ENCODE results near the gene ENTR1. TPM values are rescaled to one million over a fixed set of nuclear protein-coding genes. Genes with fewer than 3 reads are reported as not detected.

Gene ENTR1
- total RNA-seq, 1 donor from 2014 or later, result 34.9 TPM

DNA sequence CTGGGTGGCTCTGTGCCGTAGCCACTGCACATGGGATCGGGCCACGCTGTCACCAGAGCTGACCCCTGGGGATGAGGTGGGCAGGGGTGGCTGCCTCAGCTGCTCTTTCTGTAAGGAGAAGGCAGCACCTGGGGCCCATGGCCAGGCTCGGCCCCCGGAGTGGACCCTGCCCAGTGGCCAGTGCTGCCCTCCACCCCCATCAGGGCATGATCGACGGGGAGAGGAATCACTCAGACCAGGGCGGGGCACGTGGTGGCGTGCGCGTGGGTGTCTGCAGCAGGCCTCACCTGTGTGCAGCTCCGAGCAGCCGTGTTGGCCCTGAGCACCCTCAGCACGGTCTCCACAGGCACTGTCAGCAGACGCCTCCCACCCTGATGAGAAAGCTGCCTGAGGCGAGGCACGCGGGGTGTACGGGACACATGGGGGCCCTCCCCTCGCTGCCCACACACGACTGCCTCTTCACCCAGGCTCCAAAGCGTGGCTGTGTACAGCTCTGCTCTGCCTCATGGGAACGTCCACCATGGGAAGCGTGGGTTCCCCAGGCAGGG lies 28.4 kb downstream of the ENTR1 start:
- Histone ChIP-seq H3K36me3 (peaks cover 3% of the 10 kb centered on the region), H3K4me1 (no peaks in the 10 kb centered on the region), H3K4me2 (no peak overlapping the region), H3K79me2 (ENCODE audit: low read depth) (no peaks in the 10 kb centered on the region), H3K9ac (no peak overlapping the region), H4K20me1 (ENCODE audit: low read depth) (no peaks in the 10 kb centered on the region), H3K27me3 (no peaks in the 10 kb centered on the region), H3K4me3 (no peak overlapping the region), H3F3A (ENCODE audit: low read depth) (no peaks in the 10 kb centered on the region), H3K9me3 (ENCODE audit: low read depth) (no peaks in the 10 kb centered on the region), H3K27ac (no peak overlapping the region), H2AFZ (replicated peaks) (no peak overlapping the region)
- Mint-ChIP-seq H3K36me3 (peaks cover 9% of the 10 kb centered on the region), H3K9me3 (no peaks in the 10 kb centered on the region), H3K27me3 (ENCODE audit: insufficient read depth, low read depth) (peaks cover 2% of the 10 kb centered on the region), H3K4me3 (no peak overlapping the region), H3K27ac (no peak overlapping the region), H3K4me1 (no peaks in the 10 kb centered on the region)
- TF ChIP-seq, protein P1, sequence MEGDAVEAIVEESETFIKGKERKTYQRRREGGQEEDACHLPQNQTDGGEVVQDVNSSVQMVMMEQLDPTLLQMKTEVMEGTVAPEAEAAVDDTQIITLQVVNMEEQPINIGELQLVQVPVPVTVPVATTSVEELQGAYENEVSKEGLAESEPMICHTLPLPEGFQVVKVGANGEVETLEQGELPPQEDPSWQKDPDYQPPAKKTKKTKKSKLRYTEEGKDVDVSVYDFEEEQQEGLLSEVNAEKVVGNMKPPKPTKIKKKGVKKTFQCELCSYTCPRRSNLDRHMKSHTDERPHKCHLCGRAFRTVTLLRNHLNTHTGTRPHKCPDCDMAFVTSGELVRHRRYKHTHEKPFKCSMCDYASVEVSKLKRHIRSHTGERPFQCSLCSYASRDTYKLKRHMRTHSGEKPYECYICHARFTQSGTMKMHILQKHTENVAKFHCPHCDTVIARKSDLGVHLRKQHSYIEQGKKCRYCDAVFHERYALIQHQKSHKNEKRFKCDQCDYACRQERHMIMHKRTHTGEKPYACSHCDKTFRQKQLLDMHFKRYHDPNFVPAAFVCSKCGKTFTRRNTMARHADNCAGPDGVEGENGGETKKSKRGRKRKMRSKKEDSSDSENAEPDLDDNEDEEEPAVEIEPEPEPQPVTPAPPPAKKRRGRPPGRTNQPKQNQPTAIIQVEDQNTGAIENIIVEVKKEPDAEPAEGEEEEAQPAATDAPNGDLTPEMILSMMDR (IDR thresholded peaks at IDR 0.05), result no peak
- no peak for TF ChIP-seq EZH2phosphoT487 (IDR thresholded peaks at IDR 0.05)
- TF ChIP-seq EZH2 (IDR thresholded peaks at IDR 0.05), result no peak
- no peak for DNase-seq (ENCODE audit: low spot score)

DNA sequence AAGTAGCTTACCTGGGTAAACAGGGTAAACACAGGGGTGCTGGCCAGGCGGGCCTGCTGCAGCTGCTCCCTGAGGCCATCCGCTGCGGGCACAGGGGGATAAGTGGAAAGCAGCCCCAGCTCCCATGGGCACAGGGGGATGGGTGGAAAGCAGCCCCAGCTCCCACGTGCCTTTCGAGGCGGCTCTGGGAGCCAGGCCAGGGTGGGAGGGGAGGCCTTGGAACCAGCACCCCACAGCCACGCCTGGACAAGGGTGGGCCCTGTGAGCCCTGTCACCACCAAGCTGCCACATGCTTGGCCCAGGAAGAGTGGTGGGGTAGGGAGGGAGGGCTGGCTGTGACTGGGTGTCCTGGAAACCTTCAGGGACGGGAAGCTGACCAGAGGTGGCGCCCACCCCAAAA lies 29.1 kb downstream of the ENTR1 start:
- DNase-seq (ENCODE audit: low spot score), result no peak
- Histone ChIP-seq H3K79me2 (ENCODE audit: low read depth) (no peaks in the 10 kb centered on the region), H3K36me3 (peaks cover 3% of the 10 kb centered on the region), H4K20me1 (ENCODE audit: low read depth) (no peaks in the 10 kb centered on the region), H2AFZ (replicated peaks) (no peak overlapping the region), H3F3A (ENCODE audit: low read depth) (no peaks in the 10 kb centered on the region), H3K27me3 (no peaks in the 10 kb centered on the region), H3K4me1 (no peaks in the 10 kb centered on the region), H3K27ac (no peak overlapping the region), H3K9ac (no peak overlapping the region), H3K9me3 (ENCODE audit: low read depth) (no peaks in the 10 kb centered on the region), H3K4me2 (no peak overlapping the region), H3K4me3 (no peak overlapping the region)
- H3K36me3 Mint-ChIP-seq, result peaks cover 9% of the 10 kb centered on the region
- peaks cover 2% of the 10 kb centered on the region for H3K27me3 Mint-ChIP-seq (ENCODE audit: insufficient read depth, low read depth)
- no peak overlapping the region for H3K27ac Mint-ChIP-seq
- no peaks in the 10 kb centered on the region for H3K9me3 Mint-ChIP-seq
- no peak overlapping the region for H3K4me3 Mint-ChIP-seq
- no peaks in the 10 kb centered on the region for H3K4me1 Mint-ChIP-seq
- TF ChIP-seq, protein P1 (IDR thresholded peaks at IDR 0.05), result no peak
- TF ChIP-seq EZH2phosphoT487 (IDR thresholded peaks at IDR 0.05) (no peak), EZH2 (IDR thresholded peaks at IDR 0.05) (no peak)

DNA sequence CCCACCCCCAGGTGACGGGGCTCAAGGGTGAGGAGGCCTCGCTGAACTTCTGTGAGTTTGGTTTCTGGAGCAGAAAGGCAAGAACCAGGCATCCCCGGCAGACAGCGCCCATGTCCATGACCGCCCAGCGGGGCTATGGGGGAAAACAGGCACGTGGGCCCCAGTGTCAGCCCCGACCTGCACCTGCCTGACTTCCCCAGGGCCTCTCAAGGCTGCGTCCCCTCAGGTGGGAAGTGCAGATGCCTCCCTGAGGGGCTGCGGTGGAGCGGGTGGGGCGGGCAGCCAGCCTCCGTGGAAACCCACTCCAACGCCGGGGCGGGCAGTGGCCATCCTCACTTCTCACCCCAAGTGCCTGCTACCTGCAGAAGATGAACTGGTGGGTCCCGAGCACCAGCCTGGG lies 30.0 kb downstream of the ENTR1 start:
- Histone ChIP-seq H3K27ac (no peak overlapping the region), H3K79me2 (ENCODE audit: low read depth) (no peaks in the 10 kb centered on the region), H3K36me3 (peaks cover 3% of the 10 kb centered on the region), H3F3A (ENCODE audit: low read depth) (no peaks in the 10 kb centered on the region), H2AFZ (replicated peaks) (no peak overlapping the region), H3K4me1 (no peaks in the 10 kb centered on the region), H3K9ac (no peak overlapping the region), H3K4me3 (no peak overlapping the region), H3K27me3 (no peaks in the 10 kb centered on the region), H3K9me3 (ENCODE audit: low read depth) (no peaks in the 10 kb centered on the region), H4K20me1 (ENCODE audit: low read depth) (no peaks in the 10 kb centered on the region), H3K4me2 (no peak overlapping the region)
- H3K4me1 Mint-ChIP-seq, result no peaks in the 10 kb centered on the region
- no peaks in the 10 kb centered on the region for H3K9me3 Mint-ChIP-seq
- DNase-seq (ENCODE audit: low spot score), result no peak
- TF ChIP-seq, protein P1 (IDR thresholded peaks at IDR 0.05), result no peak
- no peak for TF ChIP-seq EZH2 (IDR thresholded peaks at IDR 0.05)
- no peak for TF ChIP-seq EZH2phosphoT487 (IDR thresholded peaks at IDR 0.05)
- no peak overlapping the region for H3K27ac Mint-ChIP-seq
- H3K4me3 Mint-ChIP-seq, result no peak overlapping the region
- H3K27me3 Mint-ChIP-seq (ENCODE audit: insufficient read depth, low read depth), result peaks cover 2% of the 10 kb centered on the region
- H3K36me3 Mint-ChIP-seq, result peaks cover 3% of the 10 kb centered on the region
